GM21528 (cell line): ENCODE measurements around the gene KLHL34.

Experiments used
- ATAC-seq: cut with Tn5 transposase; IDR thresholded peaks from one replicate; pipeline ENCODE4 v1.9.1; 2021; ENCODE audit warnings: mild to moderate bottlenecking, moderate library complexity; ENCODE audit not compliant: unreplicated experiment, low FRiP score

KLHL34 gene

GRCh38 chrX:21656587-21657317 is 1.4 kb downstream of the KLHL34 start:
- ATAC-seq, result no peak

GRCh38 chrX:21655901-21656586 is 2.1 kb downstream of the KLHL34 start:
- ATAC-seq, result no peak

GRCh38 chrX:21645886-21646285 is 12.2 kb downstream of the KLHL34 start:
- no peak for ATAC-seq

- ATAC-seq, result no peak
These were observed 12.7 kb downstream of the KLHL34 start for GRCh38 chrX:21645431-21645830.

- no peak for ATAC-seq
These were observed 18.4 kb downstream of the KLHL34 start for GRCh38 chrX:21639775-21640174.

- no peak for ATAC-seq
These were observed 19.8 kb downstream of the KLHL34 start for GRCh38 chrX:21638311-21638710.

- no peak for ATAC-seq
These were observed 26.1 kb downstream of the KLHL34 start for GRCh38 chrX:21632027-21632426.

GRCh38 chrX:21623778-21624501 is 34.2 kb downstream of the KLHL34 start:
- no peak for ATAC-seq

GRCh38 chrX:21620234-21620633 is 37.9 kb downstream of the KLHL34 start:
- no peak for ATAC-seq

GRCh38 chrX:21616386-21616785 is 41.7 kb downstream of the KLHL34 start:
- ATAC-seq, result no peak

- no peak for ATAC-seq
These were observed 46.0 kb downstream of the KLHL34 start for GRCh38 chrX:21612154-21612553.

- ATAC-seq, result no peak
These were observed 48.0 kb downstream of the KLHL34 start for GRCh38 chrX:21610168-21610567.

GRCh38 chrX:21606002-21606401 is 52.1 kb downstream of the KLHL34 start:
- ATAC-seq, result no peak
